CD4-positive, alpha-beta memory T cell (primary cell): Measurements from ENCODE around the gene TPRG1. TPM values are rescaled to one million over a fixed set of nuclear protein-coding genes. Genes with fewer than 3 reads are reported as not detected.

Source experiments
- CTCF ChIA-PET: fragments of 350-600 bp; sonication (Branson Sonifier 250); formaldehyde crosslinking; loops from one replicate; lab custom pipeline; 2021; ENCODE audit warnings: inconsistent platforms; ENCODE audit not compliant: partially characterized antibody; lab: Charles Lee
- POLR2A ChIA-PET: fragments of 350-600 bp; sonication (Branson Sonifier 250); formaldehyde crosslinking; loops from one replicate; lab custom pipeline; 2021; ENCODE audit not compliant: partially characterized antibody; lab: Charles Lee
- DNase-seq, 5 donors: peaks; one replicate each; pipeline versions ENCODE4 v3.0.0 to v3.0.0-alpha.2; 2020 to 2022; ENCODE audit warnings: mixed read lengths in 1 of 5
- H3K27ac ChIP-seq: one replicate; pipeline ENCODE4 v1.7.0; 2013; ENCODE audit warnings: low read depth, low read length
- H3K27me3 ChIP-seq: 2 replicates; pipeline ENCODE4 v1.7.0; 2013; ENCODE audit warnings: mild to moderate bottlenecking, low read length, moderate library complexity; ENCODE audit not compliant: insufficient read depth
- H3K36me3 ChIP-seq: 2 replicates; pipeline ENCODE4 v1.7.0; 2013; ENCODE audit warnings: mild to moderate bottlenecking, low read length, moderate library complexity; ENCODE audit not compliant: insufficient read depth
- H3K4me1 ChIP-seq: 2 replicates; pipeline ENCODE4 v1.7.0; 2013; ENCODE audit warnings: mild to moderate bottlenecking, low read length, moderate library complexity; ENCODE audit not compliant: insufficient read depth
- H3K4me3 ChIP-seq, 2 donors: one replicate each; pipeline ENCODE4 v1.7.0; 2013; ENCODE audit warnings: low read length in 2 of 2, mild to moderate bottlenecking in 1 of 2
- H3K9me3 ChIP-seq, 2 donors: one replicate each; pipeline ENCODE4 v1.7.0; 2013; ENCODE audit warnings: low read length in 2 of 2, control low read depth in 1 of 2; ENCODE audit not compliant: control insufficient read depth in 1 of 2
- H3K27ac Mint-ChIP-seq, 7 donors: one replicate each; pipeline ENCODE4 v1.8.0; 2020 to 2021; ENCODE audit warnings: mixed read lengths in 7 of 7, mild to moderate bottlenecking in 6 of 7, inconsistent platforms in 3 of 7, moderate library complexity in 3 of 7
- H3K27me3 Mint-ChIP-seq, 2 donors: one replicate each; pipeline ENCODE4 v1.8.0; 2020 to 2021; ENCODE audit warnings: mixed read lengths in 2 of 2
- H3K36me3 Mint-ChIP-seq, 2 donors: one replicate each; pipeline ENCODE4 v1.8.0; 2020 to 2021; ENCODE audit warnings: mixed read lengths in 2 of 2, inconsistent platforms in 1 of 2, mild to moderate bottlenecking in 1 of 2
- H3K4me1 Mint-ChIP-seq, 4 donors: one replicate each; pipeline ENCODE4 v1.8.0; 2020 to 2021; ENCODE audit warnings: mixed read lengths in 4 of 4, mild to moderate bottlenecking in 1 of 4
- H3K4me3 Mint-ChIP-seq, 8 donors: one replicate each; pipeline ENCODE4 v1.8.0; 2020 to 2021; ENCODE audit warnings: mixed read lengths in 8 of 8, mild to moderate bottlenecking in 7 of 8, moderate library complexity in 6 of 8, inconsistent platforms in 3 of 8
- H3K9me3 Mint-ChIP-seq, 8 donors: one replicate each; pipeline ENCODE4 v1.8.0; 2020 to 2021; ENCODE audit warnings: mixed read lengths in 8 of 8, mild to moderate bottlenecking in 5 of 8, inconsistent platforms in 3 of 8, moderate library complexity in 1 of 8
- intact Hi-C: fragments of 100-400 bp; cut with micrococcal nuclease; formaldehyde crosslinking; loops from one replicate; pipeline ENCODE4 v1.15.1; 2023
- polyA plus RNA-seq, 2 donors: library from polyadenylated mRNA; unstranded; fragments of 300-500 nt; fragmentation: Illumina TruSeq; gene quantifications; one replicate each; pipeline ENCODE4 v1.2.3, GENCODE V29; 2021
- total RNA-seq, 2 experiments: library from RNA; stranded (reverse); gene quantifications; one replicate each; pipeline ENCODE4 v1.2.3, GENCODE V29; 2021

The TPRG1 gene
- total and polyA plus RNA-seq, 4 experiments from 2014 or later, result 8.2 to 61.4 (median 31.7) TPM

GRCh38 chr3:189170559-189170958 lies 1.2 kb upstream of the TPRG1 start:
- no peaks in the 10 kb centered on the region for H3K27me3 Mint-ChIP-seq
- intact Hi-C loops, result no loop called here
- CTCF ChIA-PET, result interaction anchor here (1.6 kb wide), 1 partner anchor 40 kb away, joined by 3 read pairs; no protein-coding TSS in a partner anchor
- DNase-seq, result no peak
- Histone ChIP-seq H3K4me1 (no peaks in the 10 kb centered on the region), H3K27ac (no peak overlapping the region), H3K4me3 (no peak overlapping the region), H3K9me3 (no peaks in the 10 kb centered on the region), H3K36me3 (no peaks in the 10 kb centered on the region), H3K27me3 (no peaks in the 10 kb centered on the region)
- H3K9me3 Mint-ChIP-seq, result no peaks in the 10 kb centered on the region
- H3K4me1 Mint-ChIP-seq, result peaks cover 0 to 15% (median 5%) of the 10 kb centered on the region in 4 donors
- no peak overlapping the region for H3K27ac Mint-ChIP-seq
- POLR2A ChIA-PET, result no interaction called here
- no peak overlapping the region for H3K4me3 Mint-ChIP-seq
- H3K36me3 Mint-ChIP-seq, result no peaks in the 10 kb centered on the region

GRCh38 chr3:189172668-189173419 lies 1.1 kb downstream of the TPRG1 start:
- no peak overlapping the region for H3K4me3 Mint-ChIP-seq
- Histone ChIP-seq H3K9me3 (no peaks in the 10 kb centered on the region), H3K4me1 (no peaks in the 10 kb centered on the region), H3K27me3 (no peaks in the 10 kb centered on the region), H3K36me3 (no peaks in the 10 kb centered on the region), H3K27ac (no peak overlapping the region), H3K4me3 (no peak overlapping the region)
- peaks cover 0 to 9% (median 3%) of the 10 kb centered on the region in 4 donors for H3K4me1 Mint-ChIP-seq
- ChIA-PET POLR2A (no interaction called here), CTCF (no interaction called here)
- peaks cover 0 to 3% of the 10 kb centered on the region in 2 donors for H3K27me3 Mint-ChIP-seq
- no peaks in the 10 kb centered on the region for H3K9me3 Mint-ChIP-seq
- intact Hi-C loops, result no loop called here
- no peaks in the 10 kb centered on the region for H3K36me3 Mint-ChIP-seq
- peak overlapping the region in 1 of 7 donors; percentile 14 for H3K27ac Mint-ChIP-seq
- no peak for DNase-seq

GRCh38 chr3:189184566-189184965 lies 12.8 kb downstream of the TPRG1 start:
- H3K36me3 Mint-ChIP-seq, result peaks cover 10 to 14% of the 10 kb centered on the region in 2 donors
- no peaks in the 10 kb centered on the region for H3K4me1 Mint-ChIP-seq
- H3K4me1 ChIP-seq, result no peaks in the 10 kb centered on the region
- no peak for DNase-seq
- H3K9me3 Mint-ChIP-seq, result peaks cover 5 to 43% (median 30%) of the 10 kb centered on the region in 8 donors
- H3K36me3 ChIP-seq, result no peaks in the 10 kb centered on the region
- H3K27me3 Mint-ChIP-seq, result peaks cover 0 to 2% of the 10 kb centered on the region in 2 donors
- no peak overlapping the region for H3K4me3 Mint-ChIP-seq
- ChIA-PET CTCF (no interaction called here), POLR2A (no interaction called here)
- intact Hi-C loops, result no loop called here
- H3K27me3 ChIP-seq, result no peaks in the 10 kb centered on the region
- no peak overlapping the region for H3K27ac Mint-ChIP-seq
- H3K4me3 ChIP-seq, result no peak overlapping the region
- no peaks in the 10 kb centered on the region for H3K9me3 ChIP-seq
- no peak overlapping the region for H3K27ac ChIP-seq

- H3K9me3 Mint-ChIP-seq, result peaks cover 5 to 35% (median 24%) of the 10 kb centered on the region in 8 donors
- POLR2A ChIA-PET, result no interaction called here
Observed at GRCh38 chr3:189186101-189186500, 14.3 kb downstream of the TPRG1 start.

GRCh38 chr3:189188466-189188865 lies 16.7 kb downstream of the TPRG1 start:
- H3K4me1 Mint-ChIP-seq, result no peaks in the 10 kb centered on the region
- peaks cover 2 to 41% (median 24%) of the 10 kb centered on the region in 8 donors for H3K9me3 Mint-ChIP-seq
- intact Hi-C loops, result no loop called here

More at GRCh38 chr3:189186101-189186500, 14.3 kb downstream of the TPRG1 start:
- peaks cover 6 to 17% of the 10 kb centered on the region in 2 donors for H3K36me3 Mint-ChIP-seq
- no peak overlapping the region for H3K4me3 ChIP-seq
- no peaks in the 10 kb centered on the region for H3K27me3 ChIP-seq
- no peak overlapping the region for H3K27ac Mint-ChIP-seq
- no peaks in the 10 kb centered on the region for H3K4me1 ChIP-seq
- H3K9me3 ChIP-seq, result no peaks in the 10 kb centered on the region
- H3K27me3 Mint-ChIP-seq, result peaks cover 0 to 2% of the 10 kb centered on the region in 2 donors
- intact Hi-C loops, result no loop called here
- no peaks in the 10 kb centered on the region for H3K36me3 ChIP-seq
- CTCF ChIA-PET, result interaction anchor here (1.2 kb wide), 1 partner anchor 16 kb away, joined by 4 read pairs; no protein-coding TSS in a partner anchor
- no peak for DNase-seq
- H3K27ac ChIP-seq, result no peak overlapping the region
- H3K4me1 Mint-ChIP-seq, result no peaks in the 10 kb centered on the region
- no peak overlapping the region for H3K4me3 Mint-ChIP-seq

GRCh38 chr3:189192725-189193124 lies 21.0 kb downstream of the TPRG1 start:
- no peak overlapping the region for H3K27ac ChIP-seq
- H3K9me3 Mint-ChIP-seq, result peaks cover 4 to 60% (median 48%) of the 10 kb centered on the region in 8 donors
- H3K9me3 ChIP-seq, result peaks cover 0 to 10% of the 10 kb centered on the region in 2 donors
- no peaks in the 10 kb centered on the region for H3K36me3 ChIP-seq
- no peaks in the 10 kb centered on the region for H3K4me1 ChIP-seq
- no peak for DNase-seq
- H3K4me1 Mint-ChIP-seq, result no peaks in the 10 kb centered on the region
- H3K27me3 ChIP-seq, result no peaks in the 10 kb centered on the region
- no peak overlapping the region for H3K27ac Mint-ChIP-seq
- H3K4me3 Mint-ChIP-seq, result no peak overlapping the region
- CTCF ChIA-PET, result no interaction called here
- H3K36me3 Mint-ChIP-seq, result peaks cover 16 to 18% of the 10 kb centered on the region in 2 donors
- POLR2A ChIA-PET, result no interaction called here
- H3K4me3 ChIP-seq, result no peak overlapping the region
- no peaks in the 10 kb centered on the region for H3K27me3 Mint-ChIP-seq
- intact Hi-C loops, result no loop called here

More at GRCh38 chr3:189188466-189188865, 16.7 kb downstream of the TPRG1 start:
- ChIA-PET POLR2A (no interaction called here), CTCF (no interaction called here)
- Histone ChIP-seq H3K27me3 (no peaks in the 10 kb centered on the region), H3K36me3 (no peaks in the 10 kb centered on the region), H3K4me3 (no peak overlapping the region), H3K4me1 (no peaks in the 10 kb centered on the region), H3K9me3 (peaks cover 0 to 10% of the 10 kb centered on the region in 2 donors), H3K27ac (no peak overlapping the region)
- H3K27me3 Mint-ChIP-seq, result peaks cover 0 to 2% of the 10 kb centered on the region in 2 donors
- no peak overlapping the region for H3K4me3 Mint-ChIP-seq
- no peak overlapping the region for H3K27ac Mint-ChIP-seq
- peaks cover 8 to 21% of the 10 kb centered on the region in 2 donors for H3K36me3 Mint-ChIP-seq
- no peak for DNase-seq

GRCh38 chr3:189195302-189195701 lies 23.5 kb downstream of the TPRG1 start:
- POLR2A ChIA-PET, result no interaction called here
- intact Hi-C loops, result no loop called here
- CTCF ChIA-PET, result no interaction called here
- Mint-ChIP-seq H3K4me3 (no peak overlapping the region), H3K9me3 (peaks cover 4 to 66% (median 53%) of the 10 kb centered on the region in 8 donors), H3K27me3 (peaks cover 0 to 4% of the 10 kb centered on the region in 2 donors), H3K27ac (no peak overlapping the region), H3K4me1 (no peaks in the 10 kb centered on the region), H3K36me3 (peaks cover 16 to 18% of the 10 kb centered on the region in 2 donors)
- DNase-seq, result no peak
- H3K27me3 ChIP-seq, result no peaks in the 10 kb centered on the region
- H3K4me3 ChIP-seq, result no peak overlapping the region
- no peaks in the 10 kb centered on the region for H3K4me1 ChIP-seq
- peaks cover 0 to 10% of the 10 kb centered on the region in 2 donors for H3K9me3 ChIP-seq
- H3K36me3 ChIP-seq, result no peaks in the 10 kb centered on the region
- no peak overlapping the region for H3K27ac ChIP-seq
